Loucy (cell line): ENCODE results near the gene ABHD11.

ENCODE experiments used
- EZH2phosphoT487 ChIP-seq: fragments of 200-600 bp; IDR thresholded peaks from 2 replicates; pipeline ENCODE4 v1.6.1; 2018; ENCODE audit warnings: antibody characterized with exemption, mild to moderate bottlenecking, moderate library complexity, borderline replicate concordance
- TF ChIP-seq, protein P1 (sequence below): fragments of 200-600 bp; sonication (generic); conservative IDR thresholded peaks from 2 replicates; pipeline ENCODE4 v1.5.1; 2014; ENCODE audit warnings: mild to moderate bottlenecking, antibody characterized with exemption, low read length

DNA sequence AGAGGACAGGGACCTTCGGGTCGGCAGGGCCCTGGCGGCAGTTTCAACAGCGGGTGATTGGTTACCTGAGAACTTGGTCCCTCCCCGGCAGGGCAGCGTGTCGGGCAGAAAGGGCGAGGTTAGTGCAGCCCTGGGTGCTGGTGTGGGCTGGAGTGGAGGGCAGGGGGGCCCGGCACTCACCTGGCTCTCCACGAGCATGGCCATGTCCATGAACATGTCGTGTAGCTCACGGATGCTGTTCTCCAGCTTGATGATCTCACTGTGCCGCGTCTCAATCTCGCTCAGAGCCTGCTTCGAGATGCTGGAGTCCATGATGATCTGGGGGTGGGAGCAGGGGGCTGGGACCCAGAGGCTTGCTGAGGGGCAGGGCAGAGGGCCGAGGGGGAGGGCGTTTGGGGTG is 35.9 kb downstream of the ABHD11 start:
- TF ChIP-seq, protein P1, sequence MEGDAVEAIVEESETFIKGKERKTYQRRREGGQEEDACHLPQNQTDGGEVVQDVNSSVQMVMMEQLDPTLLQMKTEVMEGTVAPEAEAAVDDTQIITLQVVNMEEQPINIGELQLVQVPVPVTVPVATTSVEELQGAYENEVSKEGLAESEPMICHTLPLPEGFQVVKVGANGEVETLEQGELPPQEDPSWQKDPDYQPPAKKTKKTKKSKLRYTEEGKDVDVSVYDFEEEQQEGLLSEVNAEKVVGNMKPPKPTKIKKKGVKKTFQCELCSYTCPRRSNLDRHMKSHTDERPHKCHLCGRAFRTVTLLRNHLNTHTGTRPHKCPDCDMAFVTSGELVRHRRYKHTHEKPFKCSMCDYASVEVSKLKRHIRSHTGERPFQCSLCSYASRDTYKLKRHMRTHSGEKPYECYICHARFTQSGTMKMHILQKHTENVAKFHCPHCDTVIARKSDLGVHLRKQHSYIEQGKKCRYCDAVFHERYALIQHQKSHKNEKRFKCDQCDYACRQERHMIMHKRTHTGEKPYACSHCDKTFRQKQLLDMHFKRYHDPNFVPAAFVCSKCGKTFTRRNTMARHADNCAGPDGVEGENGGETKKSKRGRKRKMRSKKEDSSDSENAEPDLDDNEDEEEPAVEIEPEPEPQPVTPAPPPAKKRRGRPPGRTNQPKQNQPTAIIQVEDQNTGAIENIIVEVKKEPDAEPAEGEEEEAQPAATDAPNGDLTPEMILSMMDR = no peak
- TF ChIP-seq EZH2phosphoT487 = no peak
